HG03097 (cell line): ENCODE results near the gene MUC5B.

Experiments used
- ATAC-seq: cut with Tn5 transposase; IDR thresholded peaks from one replicate; pipeline ENCODE4 v1.9.1; 2021; ENCODE audit not compliant: unreplicated experiment, low FRiP score

Gene MUC5B

GRCh38 chr11:1293619-1294015 lies 70.8 kb downstream of the MUC5B start:
- ATAC-seq = no peak

GRCh38 chr11:1295086-1295485 lies 72.2 kb downstream of the MUC5B start:
- no peak for ATAC-seq

- ATAC-seq = no peak
These were observed 72.7 kb downstream of the MUC5B start for GRCh38 chr11:1295591-1295990.

GRCh38 chr11:1296287-1296686 lies 73.4 kb downstream of the MUC5B start:
- ATAC-seq = no peak

DNA sequence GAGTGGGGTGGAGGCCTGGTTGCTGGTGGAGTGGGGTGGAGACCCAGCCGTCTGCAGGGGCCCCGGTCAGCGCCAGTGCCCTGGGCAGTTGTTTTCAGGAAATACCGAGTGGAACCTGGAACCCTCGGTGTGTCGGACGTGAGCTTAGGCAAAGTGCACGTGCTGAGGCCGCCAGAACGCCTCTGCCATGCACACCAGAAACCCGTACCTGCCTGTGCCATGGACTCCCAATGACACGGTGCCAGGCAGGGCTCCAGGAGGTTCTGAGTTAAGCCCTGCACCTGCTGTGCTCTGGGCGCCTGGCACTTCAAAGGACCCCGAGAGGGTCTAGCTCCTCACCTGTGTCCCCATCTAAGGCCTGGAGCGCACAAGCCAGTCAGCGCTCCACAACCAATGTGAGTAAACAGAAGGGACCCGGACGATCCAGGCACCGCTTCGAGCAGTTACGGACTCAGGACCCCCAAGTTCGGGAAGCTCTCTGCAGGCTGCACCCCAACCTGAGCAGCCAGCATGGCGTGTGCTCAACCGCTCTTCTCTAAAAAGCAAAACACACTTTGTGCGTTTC lies 74.2 kb downstream of the MUC5B start:
- ATAC-seq = no peak

DNA sequence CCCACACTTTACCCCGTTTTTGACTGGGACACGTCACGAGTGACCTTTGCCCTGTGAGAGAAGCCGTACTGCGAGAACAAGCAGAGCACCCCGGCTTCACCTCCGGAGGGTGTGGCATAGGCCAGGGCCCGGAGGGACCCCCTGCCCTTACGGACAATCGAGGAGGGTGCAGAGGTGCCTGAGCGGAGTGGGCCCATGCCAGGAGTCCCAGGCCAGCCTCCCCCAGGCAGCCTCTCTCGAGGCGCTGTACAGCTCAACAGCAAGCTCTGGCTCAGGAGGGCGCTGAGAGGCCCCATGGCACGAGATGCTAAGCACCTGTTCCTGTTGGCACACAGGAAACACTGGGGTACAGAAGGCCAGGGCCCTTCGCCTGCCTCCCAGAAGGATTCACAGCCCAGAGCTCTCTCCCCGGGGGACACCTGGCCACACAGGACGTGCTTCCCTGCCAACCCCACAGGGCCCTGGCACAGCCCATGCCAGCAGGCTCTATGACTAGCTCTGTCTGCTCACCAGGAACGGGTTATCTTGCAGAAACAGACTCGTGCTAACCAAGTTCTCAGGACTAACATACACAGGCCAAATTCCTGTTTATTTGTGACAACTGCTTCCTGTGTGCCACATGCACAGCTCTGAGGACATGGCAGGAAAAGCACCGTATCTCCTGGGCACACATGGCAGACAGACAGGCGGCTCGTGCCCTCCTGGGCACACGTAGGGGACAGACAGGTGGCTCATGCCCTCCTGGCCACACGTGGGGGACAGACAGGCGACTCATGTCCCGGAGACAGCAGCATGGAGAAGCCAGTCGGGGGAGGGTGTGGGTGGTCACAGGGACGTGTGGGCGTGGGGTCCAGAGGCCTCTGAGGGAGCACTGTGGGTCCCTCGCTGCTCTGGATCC lies 75.0 kb downstream of the MUC5B start:
- no peak for ATAC-seq

- ATAC-seq = no peak
These were observed 76.0 kb downstream of the MUC5B start for GRCh38 chr11:1298695-1299492.

DNA sequence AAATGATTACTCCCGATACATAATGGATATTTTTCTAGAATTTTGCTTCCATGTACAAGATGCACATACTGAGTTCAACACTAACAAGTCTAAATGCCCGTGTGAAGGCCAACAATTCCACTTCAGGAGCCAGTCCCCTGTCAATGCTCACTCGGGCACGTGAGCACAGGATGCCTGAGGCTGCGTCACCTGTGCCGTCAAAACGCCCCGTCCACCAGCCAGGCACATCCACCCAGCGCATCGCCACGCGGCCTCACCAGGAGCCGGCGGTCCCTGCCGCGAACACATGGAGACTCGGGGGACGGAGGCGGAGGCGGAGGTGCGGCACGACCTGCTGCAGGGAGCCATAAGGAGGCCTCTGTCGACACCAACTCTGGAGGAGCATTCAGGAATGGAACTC lies 76.8 kb downstream of the MUC5B start:
- ATAC-seq = no peak

DNA sequence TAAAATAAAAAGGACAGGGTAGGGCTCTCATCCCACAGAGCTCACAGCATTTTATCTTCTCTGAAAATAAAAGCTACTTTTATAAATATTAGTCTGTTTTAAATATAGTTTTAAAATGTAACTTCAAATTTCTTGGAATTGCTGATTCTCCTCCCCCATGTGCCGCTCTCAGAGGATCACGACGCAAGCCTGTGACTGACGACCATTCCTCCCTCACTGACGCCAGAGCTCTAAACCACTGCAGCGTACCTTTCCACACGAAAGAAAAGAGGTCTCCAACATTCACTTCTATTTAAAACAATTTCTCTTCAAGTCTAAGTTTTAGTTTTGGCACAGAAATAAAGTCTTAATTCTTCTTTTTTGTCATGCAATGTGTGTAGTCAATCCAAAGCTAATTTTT lies 77.3 kb downstream of the MUC5B start:
- ATAC-seq = no peak

GRCh38 chr11:1300569-1301187 lies 77.8 kb downstream of the MUC5B start:
- ATAC-seq = no peak

DNA sequence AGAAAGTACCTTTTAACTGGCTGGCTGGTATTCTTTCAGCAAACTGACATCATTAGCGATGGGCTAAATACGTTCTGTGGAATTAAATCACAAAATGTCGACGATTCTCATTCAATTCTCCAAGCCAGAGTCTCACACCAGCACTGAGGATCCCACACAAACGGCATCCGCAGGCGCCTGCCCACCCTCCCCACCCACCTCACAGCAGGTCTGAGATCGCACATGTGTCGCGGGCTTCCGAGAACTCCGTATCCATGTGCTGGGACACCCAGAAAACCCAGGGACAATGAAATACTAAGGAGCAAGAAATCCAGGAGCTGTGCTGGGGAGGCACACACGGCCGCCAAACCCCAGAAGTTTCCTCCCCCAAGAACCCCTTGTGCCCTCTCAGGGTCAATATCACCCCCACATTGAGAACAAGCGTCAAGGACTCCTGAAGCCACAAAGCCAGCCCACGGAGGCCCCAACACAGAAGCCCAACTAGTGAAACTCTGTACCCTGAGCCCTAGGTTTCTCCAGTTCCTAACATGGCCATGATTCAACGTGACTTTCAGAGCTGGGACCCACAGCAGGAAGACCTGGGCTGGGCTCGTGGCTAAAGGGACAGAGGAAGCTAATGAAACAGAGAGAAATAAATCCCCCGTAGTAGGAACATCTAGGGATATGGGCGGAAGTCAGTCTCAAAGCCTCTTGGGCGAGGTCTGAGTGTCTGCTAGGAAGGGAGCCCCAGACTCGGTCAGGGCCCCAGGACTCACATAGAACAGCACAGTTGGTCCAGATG lies 78.5 kb downstream of the MUC5B start:
- no peak for ATAC-seq

DNA sequence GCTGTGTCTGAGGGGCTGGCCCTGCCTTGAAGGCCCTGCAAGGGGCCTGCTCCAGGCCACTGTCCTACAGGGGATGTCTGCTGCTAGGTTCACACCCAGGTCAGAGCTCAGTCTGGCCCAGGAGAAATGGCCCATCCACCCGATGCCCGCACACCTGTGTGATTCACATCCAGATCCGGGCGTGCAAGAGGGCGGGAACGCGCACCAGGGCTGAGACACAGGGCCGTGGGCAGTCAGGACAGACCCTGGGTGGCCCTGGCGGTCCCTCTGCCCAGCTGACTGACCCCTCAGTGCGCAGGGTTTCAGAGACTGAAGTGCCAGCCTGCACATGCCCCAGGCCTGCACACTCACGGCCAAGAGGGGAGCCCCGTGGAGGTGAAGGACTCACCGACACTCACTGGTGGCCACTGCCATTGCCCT lies 79.2 kb downstream of the MUC5B start:
- no peak for ATAC-seq

DNA sequence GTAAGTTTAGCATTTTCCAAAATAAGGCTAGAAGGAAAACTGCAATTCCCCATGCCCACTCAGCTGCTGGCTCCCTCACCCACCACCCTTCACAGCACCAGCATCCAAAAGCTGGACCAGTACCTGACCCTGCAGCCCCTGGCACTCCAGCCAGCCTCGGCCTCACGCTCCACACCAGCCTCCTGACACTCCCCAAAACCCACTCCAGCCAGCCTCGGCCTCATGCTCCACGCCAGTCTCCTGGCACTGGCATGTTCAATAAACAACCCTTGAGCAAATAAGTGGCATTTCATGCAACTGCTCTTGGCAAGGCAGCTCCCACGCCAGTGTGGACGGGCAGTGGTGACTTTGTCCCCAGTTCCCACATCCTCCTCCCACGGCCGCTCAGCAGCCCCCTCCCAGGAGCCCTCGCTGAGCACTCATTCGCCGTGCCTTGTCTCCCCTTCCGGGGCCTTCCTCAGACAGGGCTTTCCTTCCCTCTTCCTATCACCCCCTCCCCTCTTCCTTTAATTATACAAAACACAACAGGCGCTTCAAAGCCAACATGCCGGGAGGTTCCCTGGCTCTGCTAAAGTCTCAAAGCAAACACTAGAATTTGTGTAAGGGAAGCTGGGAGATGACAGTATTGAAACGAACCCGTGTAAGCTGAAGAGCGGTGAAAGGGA lies 79.7 kb downstream of the MUC5B start:
- no peak for ATAC-seq

DNA sequence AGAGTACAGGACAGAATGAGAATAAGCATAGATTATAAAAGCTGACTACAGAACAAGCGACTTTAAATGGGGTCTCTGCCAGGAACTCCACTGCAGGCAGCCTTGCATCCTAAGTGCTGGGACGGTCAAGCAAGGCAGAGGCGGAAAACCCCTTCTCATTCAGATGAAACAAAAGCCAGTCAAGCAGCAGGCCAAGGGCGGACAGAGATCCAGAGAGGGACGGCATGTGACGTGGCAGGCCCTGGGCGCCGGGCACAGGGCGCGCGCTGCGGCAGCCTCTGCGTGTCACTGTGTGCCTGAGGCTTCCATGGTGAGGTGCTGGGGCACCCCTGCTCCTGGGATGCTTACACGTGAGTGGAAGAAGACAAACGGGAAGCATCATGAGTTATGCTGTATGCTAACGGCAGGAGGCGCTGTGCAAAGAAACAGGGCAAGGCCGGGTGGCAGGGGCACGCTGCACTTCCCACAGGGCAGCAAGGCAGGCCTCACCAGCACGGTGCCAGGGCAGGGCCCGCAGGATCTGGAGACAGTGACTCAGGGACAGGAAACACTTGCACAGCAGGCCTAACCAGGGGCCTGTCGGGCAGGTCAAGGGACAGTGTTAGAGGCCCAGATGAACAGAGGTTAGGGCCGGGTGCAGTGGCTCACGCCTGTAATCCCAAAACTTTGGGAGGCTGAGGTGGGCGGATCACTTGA lies 80.4 kb downstream of the MUC5B start:
- ATAC-seq = no peak

- no peak for ATAC-seq
These were observed 81.1 kb downstream of the MUC5B start for GRCh38 chr11:1303973-1304372.

GRCh38 chr11:1304380-1304779 lies 81.5 kb downstream of the MUC5B start:
- ATAC-seq = no peak

- ATAC-seq = no peak
These were observed 82.2 kb downstream of the MUC5B start for GRCh38 chr11:1305063-1305495.

DNA sequence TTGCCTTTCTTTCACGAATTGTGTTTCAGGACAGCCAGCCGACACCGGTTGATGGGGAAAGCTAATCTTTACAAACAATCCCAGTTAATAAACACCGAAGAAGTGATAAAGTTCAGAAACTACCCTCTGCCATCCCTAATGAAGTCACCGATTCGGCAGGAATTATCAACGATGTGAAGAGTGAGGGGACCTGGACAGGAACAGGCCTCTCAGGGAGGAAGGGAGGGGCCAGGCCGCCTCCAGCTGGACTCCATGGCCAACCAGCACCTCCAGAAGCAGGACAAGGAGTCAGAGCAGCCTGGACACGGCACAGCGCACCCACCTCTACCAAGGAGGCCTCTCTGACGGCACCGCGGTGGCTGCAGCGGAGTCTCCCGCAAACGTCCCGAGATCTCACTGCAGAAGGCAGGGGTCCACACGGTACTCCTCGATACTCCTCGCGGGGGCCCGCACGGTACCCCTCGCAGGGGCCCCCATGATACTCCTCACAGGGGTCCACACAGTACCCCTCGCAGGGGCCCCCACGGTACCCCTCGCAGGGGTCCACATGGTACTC lies 82.7 kb downstream of the MUC5B start:
- ATAC-seq = no peak
